Measurements from ENCODE around the gene UCHL3.

DNA sequence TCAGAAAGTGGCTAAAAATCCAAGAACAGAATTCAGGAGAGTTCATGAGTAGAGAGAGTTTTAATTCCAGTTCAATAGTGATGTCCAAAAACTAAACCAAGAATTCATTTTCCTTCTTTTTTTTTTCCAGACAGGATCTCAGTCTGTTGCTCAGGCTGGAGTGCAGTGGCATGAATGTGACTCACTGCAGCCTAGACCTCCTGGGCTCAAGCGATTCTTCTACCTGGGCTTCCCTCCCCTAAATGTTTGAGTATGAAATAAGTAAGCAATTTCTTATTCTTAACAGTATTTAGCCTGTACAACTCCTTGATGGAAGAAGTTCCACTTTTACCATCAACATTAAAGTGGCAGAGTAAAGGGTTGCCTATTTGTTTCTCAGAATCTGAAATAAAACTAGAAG is 15.7 kb upstream of the UCHL3 start:
- no peak for TF ChIP-seq CTCF (optimal IDR thresholded peaks at IDR 0.05 in 1 of 3, IDR thresholded peaks at IDR 0.05 in 1 of 3, conservative IDR thresholded peaks at IDR 0.05 in 1 of 3; ENCODE audit: extremely low read depth in 1 of 3, insufficient read depth in 2 of 3, low read length in 3 of 3)
- TF ChIP-seq EZH2 (IDR thresholded peaks at IDR 0.05; ENCODE audit: low read length), result no peak

All from keratinocyte (primary cell).